HG02571 (cell line): ENCODE measurements around the gene EXOC4.

Experiments used
- ATAC-seq: cut with Tn5 transposase; IDR thresholded peaks from one replicate; pipeline ENCODE4 v1.9.1; 2021; ENCODE audit warnings: mild to moderate bottlenecking, moderate library complexity; ENCODE audit not compliant: unreplicated experiment

The EXOC4 gene

GRCh38 chr7:134084488-134085144 is 831.7 kb downstream of the EXOC4 start:
- no peak for ATAC-seq

- no peak for ATAC-seq
These were observed 832.4 kb downstream of the EXOC4 start for GRCh38 chr7:134085311-134085710.

GRCh38 chr7:134086998-134087735 is 834.3 kb downstream of the EXOC4 start:
- ATAC-seq = no peak

- ATAC-seq = no peak
These were observed 835.3 kb downstream of the EXOC4 start for GRCh38 chr7:134088199-134088598.

- no peak for ATAC-seq
These were observed 836.6 kb downstream of the EXOC4 start for GRCh38 chr7:134089446-134089845.

GRCh38 chr7:134098072-134098471 is 845.2 kb downstream of the EXOC4 start:
- ATAC-seq = no peak

GRCh38 chr7:134101716-134102115 is 848.8 kb downstream of the EXOC4 start:
- no peak for ATAC-seq

GRCh38 chr7:134104166-134104565 is 851.3 kb downstream of the EXOC4 start:
- no peak for ATAC-seq

- ATAC-seq = no peak
These were observed 853.0 kb downstream of the EXOC4 start for GRCh38 chr7:134105841-134106240.

- ATAC-seq = no peak
These were observed 855.9 kb downstream of the EXOC4 start for GRCh38 chr7:134108802-134109201.

- no peak for ATAC-seq
These were observed 860.8 kb downstream of the EXOC4 start for GRCh38 chr7:134113655-134114054.

GRCh38 chr7:134114992-134115391 is 862.1 kb downstream of the EXOC4 start:
- ATAC-seq = no peak
